ENCODE results near the gene SLC2A11. TPM values are rescaled to one million over a fixed set of nuclear protein-coding genes. Genes with fewer than 3 reads are reported as not detected.
"Not testable (repeated sequence)": the region's sequence is repeated elsewhere in the genome, so short reads cannot be mapped to it uniquely, and the experiment has no call there.

The SLC2A11 gene
- total RNA-seq, 1 donor from 2014 or later: 9.4 TPM

DNA sequence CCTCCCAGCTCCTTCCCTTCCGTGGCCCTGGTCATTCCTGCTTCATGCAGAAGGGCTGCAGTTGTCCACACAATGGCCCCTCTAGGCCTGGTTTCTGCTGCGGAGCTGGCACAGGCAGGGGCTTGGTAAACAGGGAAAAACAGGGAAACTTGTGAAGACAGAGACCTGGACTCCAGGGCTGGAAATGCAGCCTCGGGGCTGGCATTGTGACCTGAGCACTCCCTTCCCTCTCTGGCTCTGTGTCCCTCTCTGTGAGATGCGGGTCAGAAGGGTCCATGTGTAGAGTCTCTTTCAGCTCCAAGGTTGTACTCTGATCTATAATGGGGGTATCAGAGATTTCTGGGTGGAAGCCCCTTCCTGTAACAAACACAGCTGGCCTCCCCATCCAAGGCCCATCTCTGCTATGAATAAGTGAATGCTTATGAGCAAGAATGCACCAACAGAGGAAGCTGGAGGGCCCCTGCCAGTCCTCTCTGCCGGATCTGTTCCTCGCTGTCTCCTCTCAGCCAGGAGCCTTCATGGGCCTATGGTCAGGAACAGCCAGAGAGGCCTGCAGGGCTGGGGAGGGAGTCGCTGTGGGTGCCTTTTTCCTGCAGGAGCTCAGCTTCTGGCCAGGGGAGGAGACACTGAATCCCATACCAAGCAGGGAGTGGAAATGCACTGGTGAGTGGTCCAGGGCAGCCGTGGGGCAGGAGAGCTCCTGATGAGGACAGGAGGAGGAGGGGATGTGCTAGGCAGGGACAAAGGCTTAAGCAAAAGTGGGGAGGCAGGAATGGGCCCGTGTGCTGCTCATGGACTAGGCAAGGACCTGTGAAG is 12.2 kb upstream of the SLC2A11 start:
- Mint-ChIP-seq H3K27ac (no peak overlapping the region), H3K9me3 (no peaks in the 10 kb centered on the region), H3K4me1 (ENCODE audit: low read depth) (peaks cover 7% of the 10 kb centered on the region), H3K4me3 (ENCODE audit: low read depth) (no peak overlapping the region), H3K36me3 (ENCODE audit: low read depth) (no peaks in the 10 kb centered on the region), H3K27me3 (ENCODE audit: low read depth) (peaks cover 5% of the 10 kb centered on the region)
- intact Hi-C loops (cut with micrococcal nuclease): loop anchor here (5.0 kb wide), 1 partner anchor 303 kb away; no protein-coding TSS in a partner anchor
- no peak for DNase-seq (ENCODE audit: low spot score)

DNA sequence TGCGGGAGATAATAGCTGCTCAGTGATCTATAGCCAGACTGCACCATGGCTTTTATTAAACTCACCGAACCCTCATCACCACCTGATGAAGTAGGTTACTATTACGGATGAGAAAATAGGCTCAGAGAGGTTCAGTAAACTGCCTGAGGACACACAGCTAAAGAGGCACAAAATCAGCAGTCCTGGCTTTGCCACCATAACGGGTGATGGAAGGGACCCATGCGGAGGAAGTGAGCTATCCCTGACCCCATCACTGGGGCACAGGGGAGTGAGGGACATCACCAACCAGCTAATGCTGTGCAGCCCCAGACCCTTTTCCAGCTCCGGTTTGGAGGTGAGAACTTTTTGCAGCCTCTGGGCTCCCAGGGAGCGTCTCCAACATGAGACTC is 11.6 kb upstream of the SLC2A11 start:
- Mint-ChIP-seq H3K36me3 (ENCODE audit: low read depth) (no peaks in the 10 kb centered on the region), H3K27me3 (ENCODE audit: low read depth) (peaks cover 9% of the 10 kb centered on the region), H3K4me3 (ENCODE audit: low read depth) (no peak overlapping the region), H3K4me1 (ENCODE audit: low read depth) (peaks cover 7% of the 10 kb centered on the region), H3K27ac (no peak overlapping the region), H3K9me3 (no peaks in the 10 kb centered on the region)
- intact Hi-C loops (cut with micrococcal nuclease): loop anchor here (5.0 kb wide), 1 partner anchor 304 kb away; no protein-coding TSS in a partner anchor
- DNase-seq (ENCODE audit: low spot score): no peak

DNA sequence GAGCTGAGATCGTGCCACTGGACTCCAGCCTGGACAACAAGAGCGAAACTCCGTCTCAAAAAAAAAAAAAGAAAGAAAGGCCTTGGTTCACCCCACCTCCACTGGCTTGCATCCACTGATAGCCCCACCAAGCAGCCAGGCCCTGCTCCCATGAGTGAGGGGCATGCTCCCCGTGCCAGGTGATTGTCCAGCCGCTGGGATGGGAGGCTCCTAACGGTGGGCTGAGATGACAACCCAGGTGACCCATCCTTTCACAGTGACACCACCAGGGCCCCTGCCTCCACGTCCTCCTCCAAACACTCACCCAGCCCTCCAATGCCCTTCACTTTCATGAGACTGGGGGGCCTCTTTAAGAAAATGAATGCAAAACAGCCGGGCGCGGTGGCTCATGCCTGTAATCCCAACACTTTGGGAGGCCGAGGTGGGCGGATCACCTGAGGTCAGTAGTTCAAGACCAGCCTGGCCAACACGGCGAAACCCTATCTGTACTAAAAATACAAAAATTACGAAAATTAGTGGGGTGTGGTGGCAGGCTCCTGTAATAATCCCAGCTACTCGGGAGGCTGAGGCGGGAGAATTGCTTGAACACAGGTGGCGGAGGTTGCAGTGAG is 10.3 kb upstream of the SLC2A11 start:
- no peaks in the 10 kb centered on the region for H3K9me3 Mint-ChIP-seq
- no peak overlapping the region for H3K27ac Mint-ChIP-seq
- no peaks in the 10 kb centered on the region for H3K36me3 Mint-ChIP-seq (ENCODE audit: low read depth)
- H3K27me3 Mint-ChIP-seq (ENCODE audit: low read depth): peaks cover 10% of the 10 kb centered on the region
- peaks cover 7% of the 10 kb centered on the region for H3K4me1 Mint-ChIP-seq (ENCODE audit: low read depth)
- H3K4me3 Mint-ChIP-seq (ENCODE audit: low read depth): no peak overlapping the region
- intact Hi-C loops (cut with micrococcal nuclease): loop anchor here (5.0 kb wide), 1 partner anchor 305 kb away; no protein-coding TSS in a partner anchor
- no peak for DNase-seq (ENCODE audit: low spot score)

GRCh38 chr22:23847991-23848864 is 9.4 kb upstream of the SLC2A11 start:
- Mint-ChIP-seq H3K27ac (no peak overlapping the region), H3K27me3 (ENCODE audit: low read depth) (peaks cover 10% of the 10 kb centered on the region), H3K4me3 (ENCODE audit: low read depth) (no peak overlapping the region), H3K4me1 (ENCODE audit: low read depth) (peaks cover 7% of the 10 kb centered on the region), H3K36me3 (ENCODE audit: low read depth) (no peaks in the 10 kb centered on the region), H3K9me3 (no peaks in the 10 kb centered on the region)
- DNase-seq (ENCODE audit: low spot score): no peak
- intact Hi-C loops (cut with micrococcal nuclease): loop anchor here (2.0 to 5.0 kb wide), 2 partner anchors 81 to 306 kb away; partner anchors contain the start of gene CHCHD10

DNA sequence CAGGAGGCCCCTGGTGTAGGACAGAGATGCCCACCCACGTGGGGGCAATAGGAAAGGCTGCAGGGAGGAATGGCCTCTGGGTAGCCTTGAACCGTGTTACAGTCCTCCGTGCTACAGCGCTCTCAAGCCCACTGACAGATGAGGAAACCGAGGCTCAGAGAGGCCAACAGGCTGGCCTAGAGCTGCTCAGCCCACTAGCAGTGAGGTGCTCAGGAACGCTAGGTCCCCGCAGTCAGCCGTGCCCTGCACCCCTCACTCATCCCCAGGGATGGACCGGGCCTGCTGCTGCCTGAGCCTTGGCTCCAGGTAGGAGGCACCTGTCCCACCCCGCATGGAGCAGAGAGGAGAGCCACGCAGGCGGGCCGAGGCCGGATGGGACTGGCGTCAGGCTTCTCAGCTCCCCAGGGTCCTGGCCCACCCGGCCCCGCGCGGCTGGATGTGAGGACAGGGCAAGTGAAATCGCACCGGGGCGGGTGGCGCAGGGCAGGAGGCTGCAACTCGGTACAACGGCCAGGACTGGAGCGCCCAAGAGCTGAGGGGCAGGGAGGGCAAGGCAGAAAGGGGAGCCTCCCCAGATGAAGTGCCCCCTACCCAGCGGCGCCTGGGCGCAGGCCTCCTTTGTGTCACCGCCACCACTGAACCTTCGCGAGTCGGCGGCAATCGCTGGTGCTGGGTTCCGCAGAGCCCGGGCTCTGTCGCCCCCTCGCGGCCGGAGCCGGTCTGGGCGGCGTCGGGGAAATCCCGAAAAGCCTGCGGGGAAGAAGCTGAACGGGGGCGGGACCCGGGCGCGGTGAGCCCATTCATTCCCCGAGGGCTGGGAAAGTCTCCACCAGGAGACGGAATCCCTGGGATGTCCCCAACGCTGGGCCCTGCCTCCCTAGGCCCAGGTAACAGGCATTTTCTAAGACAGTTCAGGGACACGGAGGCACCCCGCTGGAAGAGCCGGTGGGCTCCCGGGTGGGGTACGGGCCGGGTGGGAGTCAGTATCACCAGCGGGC is 8.4 kb upstream of the SLC2A11 start:
- peaks cover 7% of the 10 kb centered on the region for H3K4me1 Mint-ChIP-seq (ENCODE audit: low read depth)
- H3K4me3 Mint-ChIP-seq (ENCODE audit: low read depth): no peak overlapping the region
- intact Hi-C loops (cut with micrococcal nuclease): loop anchor here (2.0 to 5.0 kb wide), 2 partner anchors 83 to 307 kb away; partner anchors contain the start of gene CHCHD10
- no peak overlapping the region for H3K27ac Mint-ChIP-seq
- peak; percentile 79 for DNase-seq (ENCODE audit: low spot score)
- H3K9me3 Mint-ChIP-seq: no peaks in the 10 kb centered on the region
- H3K36me3 Mint-ChIP-seq (ENCODE audit: low read depth): no peaks in the 10 kb centered on the region
- peaks cover 10% of the 10 kb centered on the region for H3K27me3 Mint-ChIP-seq (ENCODE audit: low read depth)

GRCh38 chr22:23850136-23850611 is 7.5 kb upstream of the SLC2A11 start:
- DNase-seq (ENCODE audit: low spot score): no peak
- Mint-ChIP-seq H3K4me1 (ENCODE audit: low read depth) (peaks cover 7% of the 10 kb centered on the region), H3K36me3 (ENCODE audit: low read depth) (no peaks in the 10 kb centered on the region), H3K4me3 (ENCODE audit: low read depth) (no peak overlapping the region), H3K27me3 (ENCODE audit: low read depth) (peaks cover 10% of the 10 kb centered on the region), H3K9me3 (no peaks in the 10 kb centered on the region), H3K27ac (no peak overlapping the region)
- intact Hi-C loops (cut with micrococcal nuclease): no loop called here

DNA sequence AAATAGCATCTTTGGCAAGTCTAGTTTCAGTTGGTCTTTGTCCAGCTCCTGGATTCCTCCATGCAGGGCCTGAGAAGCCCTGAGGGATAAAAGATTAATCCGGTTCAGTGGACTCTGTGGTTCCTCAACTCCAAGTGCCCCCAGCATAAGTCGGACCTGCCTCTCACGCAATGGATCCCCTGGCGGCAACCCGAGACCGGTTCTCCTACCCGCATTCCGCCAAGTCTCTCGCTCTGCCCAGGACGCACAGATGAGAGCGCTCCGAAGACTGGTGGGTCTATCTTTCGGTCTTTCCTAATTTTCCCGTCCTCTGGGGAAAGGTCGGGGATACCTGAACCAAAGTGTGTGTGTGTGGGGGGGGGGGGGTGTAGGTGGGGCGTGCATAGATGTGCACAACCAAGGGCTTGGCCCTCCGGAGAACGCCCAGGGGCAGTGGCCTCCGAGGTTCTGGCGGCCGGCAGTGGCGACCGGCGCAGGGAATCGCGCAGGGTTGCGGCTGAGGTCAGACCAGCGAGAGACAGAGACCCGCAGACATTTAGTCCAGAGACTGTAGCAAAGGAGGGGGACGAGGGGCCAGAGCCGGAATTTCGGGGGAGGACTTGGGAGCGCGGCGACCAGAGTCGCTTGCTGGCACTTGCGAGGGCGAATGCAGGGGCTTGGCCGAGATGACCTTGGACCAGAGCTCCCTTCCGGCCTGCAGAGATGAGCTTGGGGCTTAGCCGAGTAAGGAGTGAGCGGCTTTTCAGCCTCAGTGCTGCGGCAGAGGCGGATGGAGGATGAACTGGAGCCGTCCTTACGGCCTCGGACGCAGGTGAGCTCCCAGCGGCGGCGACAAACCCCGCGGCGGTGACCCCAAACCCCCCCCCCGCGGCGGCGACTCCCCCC is 712 bp upstream of the SLC2A11 start:
- Mint-ChIP-seq H3K36me3 (ENCODE audit: low read depth) (no peaks in the 10 kb centered on the region), H3K4me3 (ENCODE audit: low read depth) (peak overlapping the region; percentile 87)
- no peak for DNase-seq (ENCODE audit: low spot score)

GRCh38 chr22:23858484-23858815 is 775 bp downstream of the SLC2A11 start:
- intact Hi-C loops (cut with micrococcal nuclease): no loop called here
- Mint-ChIP-seq H3K27me3 (ENCODE audit: low read depth) (peaks cover 5% of the 10 kb centered on the region), H3K27ac (peak overlapping the region; percentile 86), H3K9me3 (no peaks in the 10 kb centered on the region), H3K36me3 (ENCODE audit: low read depth) (no peaks in the 10 kb centered on the region), H3K4me3 (ENCODE audit: low read depth) (peak overlapping the region; percentile 87), H3K4me1 (ENCODE audit: low read depth) (peaks cover 16% of the 10 kb centered on the region)
- no peak for DNase-seq (ENCODE audit: low spot score)

More for the DNA sequence above, 712 bp upstream of the SLC2A11 start:
- Mint-ChIP-seq H3K9me3 (no peaks in the 10 kb centered on the region), H3K27me3 (ENCODE audit: low read depth) (peaks cover 5% of the 10 kb centered on the region), H3K27ac (peak overlapping the region; percentile 86), H3K4me1 (ENCODE audit: low read depth) (peaks cover 16% of the 10 kb centered on the region)
- intact Hi-C loops (cut with micrococcal nuclease): loop anchor here (2.0 kb wide), 3 partner anchors 18 to 58 kb away; partner anchors contain the start of genes DERL3 and MIF

DNA sequence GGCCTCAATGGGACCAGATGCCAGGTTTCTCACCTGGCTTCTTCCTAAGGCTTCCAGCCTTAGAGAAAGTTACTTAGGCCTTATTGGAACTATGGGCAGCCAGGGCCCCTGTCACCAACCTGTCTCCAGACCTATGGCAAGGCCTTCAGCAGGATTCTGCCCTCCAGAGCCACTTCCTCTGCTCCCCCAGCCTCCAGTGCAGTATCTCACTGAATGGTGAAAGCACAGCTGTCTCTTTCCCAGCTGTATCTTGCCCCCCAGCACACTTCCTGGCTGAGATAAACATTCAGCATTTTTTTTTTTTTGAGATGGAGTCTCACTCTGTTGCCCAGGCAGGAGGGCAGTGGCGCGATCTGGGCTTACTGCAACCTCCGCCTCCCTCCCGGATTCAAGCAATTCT is 1.5 kb downstream of the SLC2A11 start:
- H3K4me3 Mint-ChIP-seq (ENCODE audit: low read depth): peak overlapping the region; percentile 87
- no peaks in the 10 kb centered on the region for H3K36me3 Mint-ChIP-seq (ENCODE audit: low read depth)
- no peaks in the 10 kb centered on the region for H3K9me3 Mint-ChIP-seq
- DNase-seq (ENCODE audit: low spot score): no peak
- intact Hi-C loops (cut with micrococcal nuclease): no loop called here
- peaks cover 16% of the 10 kb centered on the region for H3K4me1 Mint-ChIP-seq (ENCODE audit: low read depth)
- peaks cover 5% of the 10 kb centered on the region for H3K27me3 Mint-ChIP-seq (ENCODE audit: low read depth)
- H3K27ac Mint-ChIP-seq: no peak overlapping the region

- intact Hi-C loops (cut with micrococcal nuclease): loop anchor here (10.0 kb wide), 1 partner anchor 95 kb away; no protein-coding TSS in a partner anchor
- H3K27ac Mint-ChIP-seq; H3K36me3 Mint-ChIP-seq (ENCODE audit: low read depth); DNase-seq (ENCODE audit: low spot score); H3K27me3 Mint-ChIP-seq (ENCODE audit: low read depth); H3K9me3 Mint-ChIP-seq; H3K4me3 Mint-ChIP-seq (ENCODE audit: low read depth): not testable (repeated sequence)
- peaks cover 16% of the 10 kb centered on the region for H3K4me1 Mint-ChIP-seq (ENCODE audit: low read depth)
Observed at GRCh38 chr22:23860187-23860586, 2.5 kb downstream of the SLC2A11 start.

GRCh38 chr22:23862103-23862502 is 4.4 kb downstream of the SLC2A11 start:
- H3K27ac Mint-ChIP-seq: no peak overlapping the region
- no peaks in the 10 kb centered on the region for H3K9me3 Mint-ChIP-seq
- peak; percentile 40 for DNase-seq (ENCODE audit: low spot score)
- no peaks in the 10 kb centered on the region for H3K36me3 Mint-ChIP-seq (ENCODE audit: low read depth)
- H3K4me3 Mint-ChIP-seq (ENCODE audit: low read depth): no peak overlapping the region
- intact Hi-C loops (cut with micrococcal nuclease): loop anchor here (10.0 kb wide), 1 partner anchor 93 kb away; no protein-coding TSS in a partner anchor
- H3K4me1 Mint-ChIP-seq (ENCODE audit: low read depth): peaks cover 10% of the 10 kb centered on the region
- H3K27me3 Mint-ChIP-seq (ENCODE audit: low read depth): no peaks in the 10 kb centered on the region
